Type B pancreatic cell (in vitro differentiated cells): ENCODE measurements around the gene FGF14. TPM values are rescaled to one million over a fixed set of nuclear protein-coding genes. Genes with fewer than 3 reads are reported as not detected.

ENCODE experiments used
- DNase-seq: peaks from one replicate; pipeline ENCODE4 v3.0.0; 2021; ENCODE audit warnings: mixed read lengths; ENCODE audit not compliant: unreplicated experiment; ENCODE audit errors: extremely low spot score
- H3K27ac Mint-ChIP-seq: 2 replicates; pipeline ENCODE4 v1.8.0; 2021; ENCODE audit warnings: mild to moderate bottlenecking, mixed read lengths
- H3K27me3 Mint-ChIP-seq: 2 replicates; pipeline ENCODE4 v1.8.0; 2021; ENCODE audit warnings: mixed read lengths
- H3K36me3 Mint-ChIP-seq: 2 replicates; pipeline ENCODE4 v1.8.0; 2021; ENCODE audit warnings: mixed read lengths
- H3K4me1 Mint-ChIP-seq: one replicate; pipeline ENCODE4 v1.8.0; 2021; ENCODE audit warnings: mixed read lengths; ENCODE audit not compliant: unreplicated experiment
- H3K4me3 Mint-ChIP-seq: 2 replicates; pipeline ENCODE4 v1.8.0; 2021; ENCODE audit warnings: mild to moderate bottlenecking, mixed read lengths
- H3K9me3 Mint-ChIP-seq: 2 replicates; pipeline ENCODE4 v1.8.0; 2021; ENCODE audit warnings: mixed read lengths
- CTCF ChIP-seq: fragments of 200-600 bp; sonication (generic); conservative IDR thresholded peaks from 2 replicates; pipeline ENCODE4 v1.5.0; 2021; ENCODE audit warnings: antibody characterized with exemption, mild to moderate bottlenecking
- total RNA-seq: library from RNA; stranded (reverse); gene quantifications from 2 replicates; pipeline ENCODE4 v1.2.1, GENCODE V29; 2021; ENCODE audit warnings: low replicate concordance

FGF14 gene
- total RNA-seq, 1 donor from 2014 or later, result 4.2 TPM

- no peaks in the 10 kb centered on the region for H3K36me3 Mint-ChIP-seq
- H3K27ac Mint-ChIP-seq, result no peak overlapping the region
- no peaks in the 10 kb centered on the region for H3K9me3 Mint-ChIP-seq
- no peak for DNase-seq
- no peak for TF ChIP-seq CTCF
- H3K27me3 Mint-ChIP-seq, result peaks cover 4% of the 10 kb centered on the region
- no peak overlapping the region for H3K4me3 Mint-ChIP-seq
- H3K4me1 Mint-ChIP-seq, result no peaks in the 10 kb centered on the region
Observed at GRCh38 chr13:101706651-101707050, 695.2 kb downstream of the FGF14 start.

- Mint-ChIP-seq H3K4me3 (no peak overlapping the region), H3K9me3 (no peaks in the 10 kb centered on the region), H3K27me3 (peaks cover 13% of the 10 kb centered on the region), H3K36me3 (no peaks in the 10 kb centered on the region), H3K4me1 (no peaks in the 10 kb centered on the region), H3K27ac (no peak overlapping the region)
- no peak for TF ChIP-seq CTCF
- no peak for DNase-seq
Observed at GRCh38 chr13:101703838-101704237, 698.0 kb downstream of the FGF14 start.

GRCh38 chr13:101703081-101703480 is 698.8 kb downstream of the FGF14 start:
- no peak overlapping the region for H3K4me3 Mint-ChIP-seq
- no peaks in the 10 kb centered on the region for H3K9me3 Mint-ChIP-seq
- peaks cover 13% of the 10 kb centered on the region for H3K27me3 Mint-ChIP-seq
- no peaks in the 10 kb centered on the region for H3K4me1 Mint-ChIP-seq
- no peak for TF ChIP-seq CTCF
- no peak overlapping the region for H3K27ac Mint-ChIP-seq
- DNase-seq, result no peak
- H3K36me3 Mint-ChIP-seq, result no peaks in the 10 kb centered on the region

GRCh38 chr13:101700598-101700997 is 701.2 kb downstream of the FGF14 start:
- no peak for TF ChIP-seq CTCF
- Mint-ChIP-seq H3K36me3 (no peaks in the 10 kb centered on the region), H3K27ac (no peak overlapping the region), H3K27me3 (peaks cover 16% of the 10 kb centered on the region), H3K9me3 (no peaks in the 10 kb centered on the region), H3K4me1 (no peaks in the 10 kb centered on the region), H3K4me3 (no peak overlapping the region)
- no peak for DNase-seq

- TF ChIP-seq CTCF, result no peak
- no peak for DNase-seq
- peaks cover 19% of the 10 kb centered on the region for H3K27me3 Mint-ChIP-seq
- H3K4me3 Mint-ChIP-seq, result no peak overlapping the region
- no peaks in the 10 kb centered on the region for H3K9me3 Mint-ChIP-seq
- H3K36me3 Mint-ChIP-seq, result no peaks in the 10 kb centered on the region
- H3K27ac Mint-ChIP-seq, result no peak overlapping the region
- no peaks in the 10 kb centered on the region for H3K4me1 Mint-ChIP-seq
Observed at GRCh38 chr13:101698400-101698799, 703.4 kb downstream of the FGF14 start.

GRCh38 chr13:101697745-101698144 is 704.1 kb downstream of the FGF14 start:
- DNase-seq, result no peak

More at GRCh38 chr13:101697745-101698144, 704.1 kb downstream of the FGF14 start:
- no peaks in the 10 kb centered on the region for H3K36me3 Mint-ChIP-seq
- no peak overlapping the region for H3K27ac Mint-ChIP-seq
- no peaks in the 10 kb centered on the region for H3K4me1 Mint-ChIP-seq
- H3K27me3 Mint-ChIP-seq, result peaks cover 19% of the 10 kb centered on the region
- no peak overlapping the region for H3K4me3 Mint-ChIP-seq
- no peak for TF ChIP-seq CTCF
- no peaks in the 10 kb centered on the region for H3K9me3 Mint-ChIP-seq
